Neural progenitor cell (in vitro differentiated cells): ENCODE data around the gene RAB31.

Experiments used
- EZH2 ChIP-seq: fragments of 200-600 bp; sonication (generic); IDR thresholded peaks from 2 replicates; pipeline ENCODE4 v1.6.1; 2017; ENCODE audit warnings: antibody characterized with exemption, mild to moderate bottlenecking, moderate library complexity
- EZH2phosphoT487 ChIP-seq: fragments of 200-600 bp; sonication (generic); IDR thresholded peaks from 2 replicates; pipeline ENCODE4 v1.6.1; 2017; ENCODE audit warnings: antibody characterized with exemption
- TF ChIP-seq, protein P1 (sequence below): fragments of 200-600 bp; sonication (generic); IDR thresholded peaks from 2 replicates; pipeline ENCODE4 v1.5.1; 2017; ENCODE audit warnings: antibody characterized with exemption, mild to moderate bottlenecking

GRCh38 chr18:9708057-9708433 is at the start of gene RAB31:
- TF ChIP-seq, protein P1, sequence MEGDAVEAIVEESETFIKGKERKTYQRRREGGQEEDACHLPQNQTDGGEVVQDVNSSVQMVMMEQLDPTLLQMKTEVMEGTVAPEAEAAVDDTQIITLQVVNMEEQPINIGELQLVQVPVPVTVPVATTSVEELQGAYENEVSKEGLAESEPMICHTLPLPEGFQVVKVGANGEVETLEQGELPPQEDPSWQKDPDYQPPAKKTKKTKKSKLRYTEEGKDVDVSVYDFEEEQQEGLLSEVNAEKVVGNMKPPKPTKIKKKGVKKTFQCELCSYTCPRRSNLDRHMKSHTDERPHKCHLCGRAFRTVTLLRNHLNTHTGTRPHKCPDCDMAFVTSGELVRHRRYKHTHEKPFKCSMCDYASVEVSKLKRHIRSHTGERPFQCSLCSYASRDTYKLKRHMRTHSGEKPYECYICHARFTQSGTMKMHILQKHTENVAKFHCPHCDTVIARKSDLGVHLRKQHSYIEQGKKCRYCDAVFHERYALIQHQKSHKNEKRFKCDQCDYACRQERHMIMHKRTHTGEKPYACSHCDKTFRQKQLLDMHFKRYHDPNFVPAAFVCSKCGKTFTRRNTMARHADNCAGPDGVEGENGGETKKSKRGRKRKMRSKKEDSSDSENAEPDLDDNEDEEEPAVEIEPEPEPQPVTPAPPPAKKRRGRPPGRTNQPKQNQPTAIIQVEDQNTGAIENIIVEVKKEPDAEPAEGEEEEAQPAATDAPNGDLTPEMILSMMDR: no peak
- no peak for TF ChIP-seq EZH2
- no peak for TF ChIP-seq EZH2phosphoT487
